Endothelial cell of umbilical vein (primary cell): Measurements from ENCODE around the gene DDX46. TPM values are rescaled to one million over a fixed set of nuclear protein-coding genes. Genes with fewer than 3 reads are reported as not detected.

Source experiments
- BruUV-seq: library from RNA; stranded (reverse); fragments of 400-500 nt; replicated peaks from 2 replicates; lab custom pipeline; 2021; lab: Mats Ljungman, UMichigan
- CTCF ChIA-PET: fragments of 300-600, 350-600 bp; sonication (Branson Sonifier 250); formaldehyde crosslinking; loops from one replicate; lab custom pipeline; 2021; ENCODE audit warnings: antibody characterized with exemption, inconsistent platforms; lab: Charles Lee
- POLR2A ChIA-PET: fragments of 300-600, 350-600 bp; sonication (Branson Sonifier 250); formaldehyde crosslinking; loops from one replicate; lab custom pipeline; 2021; ENCODE audit warnings: antibody characterized with exemption, inconsistent platforms; lab: Charles Lee
- DNase-seq: peaks from one replicate; pipeline ENCODE4 v3.0.0-alpha.2; 2011; ENCODE audit warnings: low read depth, low spot score
- FAIRE-seq: peaks from 2 replicates; lab custom pipeline; 2011; peaks lifted over from hg19 to GRCh38; lab: Jason Lieb, UNC
- H2AFZ ChIP-seq: 2 replicates; pipeline ENCODE4 v1.6.0; 2012; ENCODE audit warnings: low read depth, low read length, control low read depth, inconsistent platforms
- H3K27ac ChIP-seq: 2 replicates; pipeline ENCODE4 v1.5.1; 2011; ENCODE audit warnings: low read depth, mild to moderate bottlenecking, control low read depth, low read length, moderate library complexity; ENCODE audit not compliant: insufficient read depth
- H3K27me3 ChIP-seq, 2 experiments: 2 replicates each; pipeline versions ENCODE4 v1.6.0 to v1.6.1; 2011; ENCODE audit warnings: low read length in 2 of 2, mixed read lengths in 1 of 2; ENCODE audit not compliant: control insufficient read depth in 2 of 2, insufficient read depth in 2 of 2
- H3K36me3 ChIP-seq, 2 experiments: 2 replicates in 1 of 2; 3 replicates in 1 of 2; pipeline ENCODE4 v1.5.1; 2011; ENCODE audit warnings: low read length in 2 of 2, mild to moderate bottlenecking in 1 of 2, moderate library complexity in 1 of 2; ENCODE audit not compliant: control insufficient read depth in 2 of 2, insufficient read depth in 2 of 2; ENCODE audit errors: extremely low read depth in 1 of 2
- H3K4me1 ChIP-seq: 3 replicates; pipeline ENCODE4 v1.5.1; 2011; ENCODE audit warnings: mild to moderate bottlenecking, low read length; ENCODE audit not compliant: control insufficient read depth, insufficient read depth; ENCODE audit errors: extremely low read depth
- H3K4me2 ChIP-seq: 2 replicates; pipeline ENCODE4 v1.6.1; 2011; ENCODE audit warnings: low read length, control low read depth, mixed read lengths; ENCODE audit not compliant: insufficient read depth
- H3K4me3 ChIP-seq, 3 experiments: fragments of 200-600 bp in 1 of 3; sonication (generic), shearing (Covaris generic) in 1 of 3; replicated peaks in 1 of 3; 2 replicates each; pipeline ENCODE4 v1.5.1; 2011 to 2016; ENCODE audit warnings: control low read depth in 3 of 3, low read length in 3 of 3, mild to moderate bottlenecking in 2 of 3, inconsistent platforms in 1 of 3, low read depth in 1 of 3, moderate library complexity in 1 of 3; ENCODE audit not compliant: insufficient read depth in 1 of 3
- H3K79me2 ChIP-seq: 2 replicates; pipeline ENCODE4 v1.6.0; 2012; ENCODE audit warnings: low read length, inconsistent platforms; ENCODE audit not compliant: control insufficient read depth, insufficient read depth
- H3K9ac ChIP-seq: replicated peaks from 2 replicates; pipeline ENCODE3; 2011; ENCODE audit warnings: low read length, control low read depth; ENCODE audit not compliant: insufficient read depth; ENCODE audit errors: extremely low read depth
- H3K9me1 ChIP-seq: replicated peaks from 3 replicates; pipeline ENCODE4 v1.6.0; 2011; ENCODE audit warnings: mild to moderate bottlenecking, low read length; ENCODE audit not compliant: control insufficient read depth, insufficient read depth; ENCODE audit errors: extremely low read depth
- H3K9me3 ChIP-seq: replicated peaks from 2 replicates; pipeline ENCODE4 v1.5.1; 2012; ENCODE audit warnings: low read length, inconsistent platforms; ENCODE audit not compliant: control insufficient read depth, insufficient read depth
- H4K20me1 ChIP-seq: replicated peaks from 2 replicates; pipeline ENCODE3; 2011; ENCODE audit warnings: mild to moderate bottlenecking, low read length; ENCODE audit not compliant: control insufficient read depth, insufficient read depth; ENCODE audit errors: extremely low read depth
- CTCF ChIP-seq, 2 donors: IDR thresholded peaks; 1 replicate in 1 of 2; 2 replicates in 1 of 2; pipeline ENCODE4 v1.5.1; 2011; ENCODE audit warnings: low read length in 2 of 2, mild to moderate bottlenecking in 2 of 2, moderate library complexity in 2 of 2, control low read depth in 1 of 2, inconsistent platforms in 1 of 2, low read depth in 1 of 2; ENCODE audit not compliant: insufficient read depth in 1 of 2; ENCODE audit errors: extremely low read depth in 1 of 2
- EZH2 ChIP-seq: IDR thresholded peaks from 2 replicates; pipeline ENCODE4 v1.6.1; 2012; ENCODE audit warnings: borderline replicate concordance, low read depth, mild to moderate bottlenecking, moderate library complexity, low read length, inconsistent platforms; ENCODE audit not compliant: severe bottlenecking
- FOS ChIP-seq: IDR thresholded peaks from 2 replicates; pipeline ENCODE4 v1.6.1; 2011; ENCODE audit warnings: mild to moderate bottlenecking, low read length, moderate library complexity, borderline replicate concordance; ENCODE audit not compliant: insufficient read depth
- GATA2 ChIP-seq: IDR thresholded peaks from 2 replicates; pipeline ENCODE4 v1.7.0; 2011; ENCODE audit warnings: low read depth, mild to moderate bottlenecking, moderate library complexity, mixed read lengths, low read length; ENCODE audit not compliant: insufficient read length, insufficient read depth
- JUN ChIP-seq: IDR thresholded peaks from 2 replicates; pipeline ENCODE4 v1.6.1; 2011; ENCODE audit warnings: borderline replicate concordance, low read depth; ENCODE audit not compliant: insufficient read length, insufficient read depth
- MYC ChIP-seq: IDR thresholded peaks from one replicate; pipeline ENCODE4 v1.6.1; 2011; ENCODE audit warnings: mild to moderate bottlenecking, low read depth, low read length
- POLR2A ChIP-seq: IDR thresholded peaks from 2 replicates; pipeline ENCODE4 v1.6.1; 2012; ENCODE audit warnings: low read depth, mild to moderate bottlenecking, control low read depth, low read length
- POLR2AphosphoS5 ChIP-seq: IDR thresholded peaks from 2 replicates; pipeline ENCODE4 v1.6.1; 2012; ENCODE audit warnings: low read depth, mild to moderate bottlenecking, control low read depth, low read length, moderate library complexity; ENCODE audit not compliant: insufficient read depth
- dilution Hi-C: fragments of 300-500 bp; cut with MboI; formaldehyde crosslinking; loops from one replicate; pipeline ENCODE4 v1.15.0; 2019; ENCODE audit warnings: low sequenced_read_pairs; ENCODE audit not compliant: extremely low pct_ligation_motif_present
- intact Hi-C: fragments of 100-400 bp; cut with micrococcal nuclease; formaldehyde crosslinking; loops from one replicate; pipeline ENCODE4 v1.10.0; 2022
- polyA plus RNA-seq, 4 experiments: library from polyadenylated mRNA; depleted of rRNA in 3 of 4; stranded (reverse) in 3 of 4; unstranded in 1 of 4; fragments of >200 nt; gene quantifications; 2 replicates each; pipeline versions ENCODE4 v1.2.1 to v1.2.3, GENCODE V29; 2011 to 2012; ENCODE audit warnings: missing spikeins in 1 of 4
- total RNA-seq: library from RNA; stranded (reverse); gene quantifications from 2 replicates; pipeline ENCODE4 v1.2.3, GENCODE V29; 2021
- TF ChIP-seq, protein P1 (sequence below): IDR thresholded peaks from 2 replicates; pipeline ENCODE4 v1.6.1; 2011; ENCODE audit not compliant: insufficient read depth, insufficient read length

Gene DDX46
- total and polyA plus RNA-seq, 2 donors (not counting 3 experiments of a cell fraction or from before 2014, with no cell fraction given) = 16.0 to 65.2 TPM

- TF ChIP-seq, protein P1, sequence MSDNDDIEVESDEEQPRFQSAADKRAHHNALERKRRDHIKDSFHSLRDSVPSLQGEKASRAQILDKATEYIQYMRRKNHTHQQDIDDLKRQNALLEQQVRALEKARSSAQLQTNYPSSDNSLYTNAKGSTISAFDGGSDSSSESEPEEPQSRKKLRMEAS = no peak
- TF ChIP-seq GATA2 = no peak
- no peak for TF ChIP-seq CTCF (IDR thresholded peaks at IDR 0.05; ENCODE audit: extremely low read depth in 1 of 2, insufficient read depth in 1 of 2, low read depth in 1 of 2, low read length in 2 of 2)
- TF ChIP-seq JUN = no peak
- TF ChIP-seq FOS = no peak
- no peak for TF ChIP-seq MYC
- no peak for TF ChIP-seq EZH2
- TF ChIP-seq POLR2A = no peak
- TF ChIP-seq POLR2AphosphoS5 = no peak
- no TSS peak for BruUV-seq
- peaks cover 28% of the 10 kb centered on the region for H3K79me2 ChIP-seq
- no peak for DNase-seq
- peaks cover 9% of the 10 kb centered on the region for H3K4me1 ChIP-seq
- no peaks in the 10 kb centered on the region for H3K36me3 ChIP-seq
- no peaks in the 10 kb centered on the region for H4K20me1 ChIP-seq
- FAIRE-seq = no peak
- no peak overlapping the region for H3K4me3 ChIP-seq
- no peak overlapping the region for H3K9ac ChIP-seq
- ChIA-PET CTCF (interaction anchor here (3.7 kb wide), 1 partner anchor 16 kb away, joined by 37 read pairs; the partner anchor contains the start of gene DDX46), POLR2A (no interaction called here)
- H3K4me2 ChIP-seq = no peak overlapping the region
- intact Hi-C loops (no loop called here), dilution Hi-C loops (no loop called here)
- no peak overlapping the region for H2AFZ ChIP-seq
- H3K27me3 ChIP-seq = no peaks in the 10 kb centered on the region
- no peaks in the 10 kb centered on the region for H3K9me1 ChIP-seq
- no peaks in the 10 kb centered on the region for H3K9me3 ChIP-seq
- no peak overlapping the region for H3K27ac ChIP-seq
Observed at GRCh38 chr5:134741052-134741451, 17.5 kb upstream of the DDX46 start.
